G401.6 (cell line): Measurements from ENCODE around the gene POGK.
A peak's percentile ranks its signal among the peaks of the same experiment; 100 is the strongest.
"Not testable (repeated sequence)": the region's sequence is repeated elsewhere in the genome, so short reads cannot be mapped to it uniquely, and the experiment has no call there.

Experiments used
- FAIRE-seq: peaks from 2 replicates; lab custom pipeline; 2012; peaks lifted over from hg19 to GRCh38; lab: Jason Lieb, UNC

Gene POGK

GRCh38 chr1:166857995-166858394 lies 18.7 kb downstream of the POGK start:
- FAIRE-seq, result no peak

DNA sequence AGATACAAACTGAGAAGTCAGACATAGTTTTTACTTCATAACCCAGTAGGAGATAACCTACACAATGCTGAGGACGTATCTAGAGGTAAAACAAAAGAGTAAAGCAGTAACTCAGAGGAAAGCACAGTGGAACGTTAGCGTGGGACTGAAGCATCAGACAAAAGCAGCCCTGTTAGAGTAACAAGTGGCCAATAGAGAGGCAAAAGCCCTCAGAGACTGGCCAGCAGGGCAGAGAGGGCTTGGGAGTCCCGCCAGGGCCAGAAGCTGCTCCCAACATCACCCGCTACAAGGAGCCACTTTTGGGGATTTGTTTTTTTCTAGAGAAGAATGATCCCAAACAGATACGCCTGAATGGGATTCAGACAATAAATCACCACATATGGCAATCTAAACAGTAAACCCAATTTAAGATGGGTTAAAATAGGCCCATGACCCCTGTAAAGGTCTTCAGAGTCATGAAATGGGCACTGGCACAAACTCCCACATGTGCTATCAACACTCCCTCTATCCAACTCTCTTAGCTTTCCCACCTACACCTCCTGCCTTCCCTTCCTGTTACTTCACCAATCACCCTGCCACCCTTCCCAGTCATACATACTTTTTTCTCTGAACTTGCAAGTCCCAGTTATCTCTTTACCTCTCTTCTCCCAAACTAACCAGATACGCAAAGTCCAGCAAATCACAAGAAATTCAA lies 19.6 kb downstream of the POGK start:
- FAIRE-seq, result no peak

GRCh38 chr1:166859597-166859996 lies 20.3 kb downstream of the POGK start:
- no peak for FAIRE-seq

GRCh38 chr1:166865926-166866325 lies 26.7 kb downstream of the POGK start:
- FAIRE-seq, result no peak

DNA sequence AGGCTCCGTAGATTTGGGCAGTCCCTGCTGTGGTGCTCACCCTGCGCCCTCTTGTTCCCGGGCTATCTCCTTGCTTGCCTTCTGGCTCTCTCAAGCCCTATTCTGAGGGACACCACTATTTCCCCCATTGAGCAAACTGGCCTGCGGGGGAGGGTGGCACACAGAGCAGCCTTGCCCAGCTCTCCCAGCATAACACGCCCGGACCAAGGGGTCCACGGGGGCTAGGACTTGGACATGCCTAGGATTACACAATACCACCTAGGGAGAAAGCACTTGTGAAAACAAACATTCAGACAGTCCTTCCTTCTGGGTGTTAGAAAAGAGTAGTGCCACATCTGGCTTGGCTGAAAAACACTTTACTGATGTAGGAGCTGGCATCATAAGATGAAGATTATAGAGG lies 29.4 kb downstream of the POGK start:
- no peak for FAIRE-seq

DNA sequence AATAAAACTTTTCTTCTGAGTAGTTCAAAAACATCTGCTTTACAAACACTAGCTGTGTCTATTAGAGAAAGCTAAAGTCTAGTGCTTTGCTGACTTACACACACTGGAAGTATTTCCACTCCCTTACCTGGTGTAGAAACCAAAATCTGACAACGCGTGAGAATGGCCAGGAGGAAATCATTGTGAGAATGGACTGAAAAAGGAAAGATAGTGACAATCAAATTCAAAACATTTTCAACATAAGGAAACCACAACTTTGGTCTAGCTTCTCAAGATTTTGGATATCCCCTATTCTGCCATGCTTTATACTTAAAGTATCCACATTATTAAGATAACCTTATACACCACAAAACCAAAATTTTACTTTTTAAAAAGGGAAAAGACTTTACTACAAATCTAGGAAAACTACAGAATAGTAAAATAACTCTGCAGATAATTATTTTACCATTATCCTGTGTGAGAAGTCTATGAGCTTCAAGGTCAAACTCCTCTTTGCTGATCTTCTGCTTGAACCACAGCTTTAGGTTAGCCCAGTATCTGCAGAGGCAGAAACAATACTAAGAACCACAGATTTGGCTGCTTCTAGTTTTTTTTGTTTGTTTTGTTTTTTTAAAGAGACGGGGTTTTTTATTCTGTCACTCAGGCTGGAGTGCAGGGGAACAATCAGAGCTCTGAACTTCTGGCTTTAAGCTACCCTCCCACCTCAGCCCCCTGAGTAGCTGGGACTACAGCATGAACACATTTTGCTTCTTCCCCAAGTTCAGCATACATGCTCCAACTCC lies 30.2 kb downstream of the POGK start:
- no peak for FAIRE-seq

GRCh38 chr1:166870584-166870983 lies 31.3 kb downstream of the POGK start:
- FAIRE-seq, result no peak

GRCh38 chr1:166874464-166874863 lies 35.2 kb downstream of the POGK start:
- no peak for FAIRE-seq

DNA sequence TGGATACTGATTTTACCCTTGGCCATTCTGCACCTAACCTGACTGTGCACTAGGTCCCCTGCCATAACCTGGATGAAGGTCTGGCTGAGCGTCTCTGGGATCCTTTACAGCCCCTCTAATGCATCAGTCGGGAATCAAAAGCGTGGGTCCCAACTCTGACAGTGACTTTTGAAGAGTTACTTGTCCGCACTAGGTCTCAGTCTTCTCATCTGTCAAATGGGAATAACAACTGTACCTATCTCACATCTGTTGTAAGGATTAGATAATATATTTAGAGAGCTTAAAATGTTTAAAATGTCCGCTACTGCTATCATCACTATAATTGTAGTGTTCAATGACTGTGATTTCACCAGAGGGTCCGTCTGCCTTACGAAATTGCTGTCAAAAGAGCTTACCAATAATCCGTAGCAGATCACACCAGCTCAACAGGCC lies 36.0 kb downstream of the POGK start:
- no peak for FAIRE-seq

GRCh38 chr1:166875734-166876539 lies 36.7 kb downstream of the POGK start, which contains the start of gene TADA1:
Gene TADA1, minus strand, starts transcription at chr1:166876264. Its CDS starts 31 bp downstream, at chr1:166876233.
- FAIRE-seq, result peak; percentile 99

DNA sequence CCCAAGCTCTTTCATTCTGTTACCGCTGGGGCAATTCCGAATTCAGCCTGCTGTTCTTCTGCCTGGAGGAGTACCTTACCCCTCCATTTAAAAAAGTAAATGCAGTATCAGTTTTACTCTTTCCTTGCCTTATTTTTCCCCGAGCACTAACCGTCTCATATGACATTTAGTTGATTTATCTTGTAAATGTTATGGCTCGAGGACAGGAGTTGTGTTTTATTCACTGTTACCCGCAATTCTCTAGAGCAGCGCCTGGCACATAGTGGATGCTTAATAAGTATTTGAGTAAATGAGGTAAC lies 37.2 kb downstream of the POGK start:
- FAIRE-seq, result no peak

DNA sequence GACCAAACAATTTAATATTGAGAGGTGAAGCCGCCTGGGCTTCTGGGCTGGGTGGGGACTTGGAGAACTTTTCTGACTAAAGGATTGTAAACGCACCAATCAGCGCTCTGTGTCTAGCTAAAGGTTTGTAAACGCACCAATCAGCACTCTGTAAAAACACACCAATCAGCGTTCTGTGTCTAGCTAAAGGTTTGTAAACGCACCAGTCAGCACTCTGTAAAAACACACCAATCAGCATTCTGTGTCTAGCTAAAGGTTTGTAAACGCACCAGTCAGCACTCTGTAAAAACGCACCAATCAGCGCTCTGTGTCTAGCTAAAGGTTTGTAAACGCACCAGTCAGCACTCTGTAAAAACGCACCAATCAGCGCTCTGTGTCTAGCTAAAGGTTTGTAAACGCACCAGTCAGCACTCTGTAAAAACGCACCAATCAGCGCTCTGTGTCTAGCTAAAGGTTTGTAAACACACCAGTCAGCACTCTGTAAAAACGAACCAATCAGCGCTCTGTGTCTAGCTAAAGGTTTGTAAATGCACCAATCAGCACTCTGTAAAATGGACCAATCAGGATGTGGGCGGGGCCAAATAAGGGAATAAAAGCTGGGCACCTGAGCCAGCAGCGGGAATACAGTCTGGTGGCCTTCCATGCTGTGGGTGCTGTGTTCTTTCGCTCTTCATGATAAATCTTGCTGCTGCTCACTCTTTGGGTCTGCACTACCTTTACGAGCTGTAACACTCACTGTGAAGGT lies 39.1 kb downstream of the POGK start:
- FAIRE-seq, result not testable (repeated sequence)

- no peak for FAIRE-seq
Measured at GRCh38 chr1:166882893-166883292, 43.6 kb downstream of the POGK start.

DNA sequence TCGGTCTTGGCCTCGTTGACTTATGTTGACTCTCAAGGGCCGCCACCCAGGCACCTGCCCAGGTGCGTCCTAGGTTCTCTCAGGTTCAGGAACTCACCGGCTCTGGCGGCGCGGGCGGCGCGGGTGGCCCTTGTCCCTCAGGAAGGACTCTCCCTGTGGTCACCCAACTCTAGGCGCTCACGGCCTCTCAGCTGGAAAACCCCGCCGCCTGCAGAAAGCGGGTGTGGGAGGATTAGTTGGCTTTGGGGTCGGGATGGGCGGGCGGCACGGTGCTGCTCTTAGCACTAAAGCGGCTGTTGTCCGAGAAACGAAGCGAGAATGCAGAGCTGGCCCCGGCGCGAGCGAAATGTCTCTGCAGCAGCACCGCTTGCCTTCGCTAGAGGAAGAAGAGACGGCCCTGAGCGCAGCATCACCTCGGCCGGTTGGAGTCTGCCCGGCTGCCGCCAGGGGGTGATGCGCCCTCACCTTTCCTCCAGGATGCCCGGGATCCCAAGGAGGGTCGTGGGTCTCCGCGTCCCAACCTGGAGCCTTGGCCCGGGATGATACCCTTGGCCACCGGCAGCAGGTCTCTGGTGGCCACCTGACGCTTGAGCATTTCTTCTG lies 44.9 kb downstream of the POGK start:
- FAIRE-seq, result no peak

GRCh38 chr1:166884971-166885370 lies 45.7 kb downstream of the POGK start:
- no peak for FAIRE-seq

DNA sequence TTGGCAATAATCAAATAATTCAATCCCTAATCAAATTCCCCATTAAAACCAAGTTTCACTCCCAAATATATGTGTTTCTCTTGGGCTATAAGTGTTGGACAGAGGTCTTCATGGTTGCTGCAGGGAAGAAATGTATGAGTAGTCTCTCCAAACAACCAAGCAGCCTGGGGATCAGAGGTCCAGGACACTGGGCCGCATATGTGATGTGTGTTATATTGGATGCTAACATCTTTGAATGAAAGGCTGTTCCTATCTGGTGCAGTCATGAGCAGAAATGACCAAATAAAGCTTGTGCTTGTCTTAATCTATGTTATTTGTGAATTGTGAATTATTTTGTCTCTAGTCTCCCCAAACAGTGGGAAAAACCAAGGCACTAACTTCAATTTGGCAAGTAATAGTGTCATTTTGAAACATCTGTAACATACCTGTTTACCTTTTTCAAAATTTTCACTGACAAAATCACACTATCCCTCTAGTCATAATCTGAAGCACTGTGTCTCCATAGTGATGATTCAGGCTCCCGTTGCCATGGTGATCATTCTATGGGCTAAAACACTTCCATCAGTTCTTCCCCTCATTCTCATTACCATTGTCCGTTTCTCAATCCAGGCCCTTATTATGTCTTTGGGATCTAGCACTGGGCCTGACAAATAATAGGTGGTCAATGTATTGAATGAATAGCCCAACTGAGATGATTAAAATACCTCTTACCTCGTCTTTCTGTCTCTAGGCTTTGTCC lies 49.3 kb downstream of the POGK start:
- no peak for FAIRE-seq

DNA sequence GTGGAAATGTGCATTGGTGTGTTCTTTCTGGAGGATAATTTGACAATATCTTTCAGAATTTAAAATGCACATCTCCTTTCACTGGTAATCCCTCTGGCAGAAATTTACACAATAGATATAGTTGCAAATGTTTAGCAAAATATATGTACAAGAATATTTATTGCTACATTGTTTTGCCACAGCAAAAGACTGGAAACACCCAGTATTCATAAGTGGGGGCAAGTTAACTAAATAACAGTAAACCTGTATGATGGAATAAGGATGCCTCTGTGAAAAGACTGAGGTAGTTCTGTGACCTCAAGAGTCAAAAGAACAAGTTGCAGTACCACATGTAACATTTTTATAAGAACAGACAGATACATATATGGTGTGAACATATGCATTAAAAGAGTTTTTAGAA lies 50.5 kb downstream of the POGK start:
- FAIRE-seq, result no peak

DNA sequence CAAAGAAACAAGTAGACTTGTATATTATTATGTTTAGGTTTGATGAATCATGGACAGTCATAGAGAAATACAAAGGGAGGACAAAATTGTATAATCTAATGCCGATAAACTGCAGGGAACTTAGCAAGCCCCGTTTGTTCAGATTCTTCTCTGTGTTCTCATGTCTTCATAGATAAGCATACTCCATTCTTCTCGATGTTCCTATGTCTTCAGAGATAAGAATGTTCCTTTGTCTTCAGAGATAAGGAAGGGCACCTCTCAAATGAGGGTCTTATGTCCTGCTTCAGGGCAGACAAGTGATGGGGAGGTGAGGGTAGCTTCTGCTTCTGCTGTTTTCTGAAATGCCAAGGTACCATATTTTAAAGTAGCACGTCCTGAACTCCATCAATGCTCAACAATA lies 56.5 kb downstream of the POGK start:
- no peak for FAIRE-seq

- no peak for FAIRE-seq
Measured at GRCh38 chr1:166899769-166900168, 60.5 kb downstream of the POGK start.

DNA sequence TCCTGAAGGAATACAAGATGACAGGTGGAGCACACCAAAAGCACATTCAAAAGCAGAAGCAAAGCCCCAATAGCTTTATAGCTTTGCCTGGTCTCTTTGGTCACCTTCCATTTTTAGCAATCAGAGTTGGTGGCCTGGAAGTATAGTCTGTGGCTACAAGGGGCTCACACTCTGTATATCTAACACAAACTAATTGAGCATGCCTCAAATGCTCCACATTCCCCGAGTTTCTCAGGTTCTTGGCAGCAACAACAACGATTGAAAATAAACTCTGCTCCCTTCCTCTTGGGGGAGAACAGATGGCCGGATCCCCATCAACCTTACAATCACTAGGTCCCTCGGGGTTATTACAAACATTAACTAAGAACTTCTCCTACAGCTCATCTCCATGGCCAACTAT lies 61.7 kb downstream of the POGK start:
- FAIRE-seq, result no peak

DNA sequence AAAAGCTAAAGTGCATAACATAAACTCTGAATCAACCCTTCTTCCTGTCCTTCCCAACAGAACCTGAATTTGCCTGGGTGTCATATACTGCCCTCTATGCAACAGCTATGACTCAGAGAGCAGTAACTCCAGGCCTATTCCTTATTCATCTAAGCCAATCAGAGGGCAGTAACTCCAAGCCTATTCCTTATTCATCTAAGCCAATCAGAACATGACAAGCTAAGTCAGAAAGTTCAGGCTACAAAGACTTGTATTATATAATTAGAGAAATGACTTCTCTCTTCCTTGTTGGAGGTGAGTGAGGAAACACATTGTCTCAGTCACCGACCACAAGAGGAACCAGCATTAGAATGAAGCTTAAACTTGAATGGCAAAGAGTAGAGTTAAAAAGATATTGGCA lies 63.0 kb downstream of the POGK start:
- no peak for FAIRE-seq
